ENCODE results near the gene SYNJ1.
A peak's percentile ranks its signal among the peaks of the same experiment; 100 is the strongest.
"Not testable (repeated sequence)": the region's sequence is repeated elsewhere in the genome, so short reads cannot be mapped to it uniquely, and the experiment has no call there.

The SYNJ1 gene, protein sequence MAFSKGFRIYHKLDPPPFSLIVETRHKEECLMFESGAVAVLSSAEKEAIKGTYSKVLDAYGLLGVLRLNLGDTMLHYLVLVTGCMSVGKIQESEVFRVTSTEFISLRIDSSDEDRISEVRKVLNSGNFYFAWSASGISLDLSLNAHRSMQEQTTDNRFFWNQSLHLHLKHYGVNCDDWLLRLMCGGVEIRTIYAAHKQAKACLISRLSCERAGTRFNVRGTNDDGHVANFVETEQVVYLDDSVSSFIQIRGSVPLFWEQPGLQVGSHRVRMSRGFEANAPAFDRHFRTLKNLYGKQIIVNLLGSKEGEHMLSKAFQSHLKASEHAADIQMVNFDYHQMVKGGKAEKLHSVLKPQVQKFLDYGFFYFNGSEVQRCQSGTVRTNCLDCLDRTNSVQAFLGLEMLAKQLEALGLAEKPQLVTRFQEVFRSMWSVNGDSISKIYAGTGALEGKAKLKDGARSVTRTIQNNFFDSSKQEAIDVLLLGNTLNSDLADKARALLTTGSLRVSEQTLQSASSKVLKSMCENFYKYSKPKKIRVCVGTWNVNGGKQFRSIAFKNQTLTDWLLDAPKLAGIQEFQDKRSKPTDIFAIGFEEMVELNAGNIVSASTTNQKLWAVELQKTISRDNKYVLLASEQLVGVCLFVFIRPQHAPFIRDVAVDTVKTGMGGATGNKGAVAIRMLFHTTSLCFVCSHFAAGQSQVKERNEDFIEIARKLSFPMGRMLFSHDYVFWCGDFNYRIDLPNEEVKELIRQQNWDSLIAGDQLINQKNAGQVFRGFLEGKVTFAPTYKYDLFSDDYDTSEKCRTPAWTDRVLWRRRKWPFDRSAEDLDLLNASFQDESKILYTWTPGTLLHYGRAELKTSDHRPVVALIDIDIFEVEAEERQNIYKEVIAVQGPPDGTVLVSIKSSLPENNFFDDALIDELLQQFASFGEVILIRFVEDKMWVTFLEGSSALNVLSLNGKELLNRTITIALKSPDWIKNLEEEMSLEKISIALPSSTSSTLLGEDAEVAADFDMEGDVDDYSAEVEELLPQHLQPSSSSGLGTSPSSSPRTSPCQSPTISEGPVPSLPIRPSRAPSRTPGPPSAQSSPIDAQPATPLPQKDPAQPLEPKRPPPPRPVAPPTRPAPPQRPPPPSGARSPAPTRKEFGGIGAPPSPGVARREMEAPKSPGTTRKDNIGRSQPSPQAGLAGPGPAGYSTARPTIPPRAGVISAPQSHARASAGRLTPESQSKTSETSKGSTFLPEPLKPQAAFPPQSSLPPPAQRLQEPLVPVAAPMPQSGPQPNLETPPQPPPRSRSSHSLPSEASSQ (N-terminal part only)

DNA sequence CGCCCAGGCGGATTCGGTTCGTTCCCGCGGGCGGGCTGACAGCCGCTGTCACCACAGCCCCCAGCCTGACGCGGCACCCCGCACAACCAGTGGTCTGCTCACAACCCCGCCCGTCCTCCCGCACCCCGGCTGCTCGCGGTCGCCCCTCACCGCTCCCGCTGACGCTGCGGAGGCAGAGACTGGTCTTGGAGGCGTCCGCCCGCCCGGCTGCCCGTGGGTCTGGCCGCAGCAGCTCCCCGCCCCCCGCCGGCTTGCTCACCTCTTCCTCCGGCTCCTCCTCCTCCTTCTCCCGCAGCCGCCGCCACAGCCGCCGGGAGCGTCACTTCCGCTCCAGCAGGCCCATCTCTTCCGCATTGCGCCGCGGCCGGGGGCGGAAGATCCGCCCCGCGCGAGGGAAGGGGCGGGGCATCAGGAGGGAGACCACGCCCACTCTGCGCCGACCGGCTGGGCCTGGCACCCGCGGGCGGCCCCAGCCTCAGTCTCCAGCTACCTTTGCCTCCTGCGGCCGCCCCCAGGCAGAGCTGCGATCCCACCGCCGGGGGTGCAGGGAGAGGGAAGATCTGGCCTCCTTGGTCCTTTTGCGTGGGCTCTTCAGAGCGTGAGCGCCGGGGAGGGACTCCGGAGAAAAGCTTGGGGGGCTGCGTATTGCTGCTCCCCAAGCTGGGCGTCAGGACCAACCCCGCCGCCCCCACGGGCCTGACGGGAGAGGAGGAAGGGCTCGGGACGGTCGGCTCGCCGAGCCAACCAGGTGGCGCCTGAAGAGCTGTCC lies at the start of gene SYNJ1:
SYNJ1 (minus strand) TSS at position 327 of the 769 bp plus-strand sequence. CDS start 1,118 bp downstream, outside the sequence.
- peak; percentile 97 for DNase-seq (ENCODE audit: low read depth)

DNA sequence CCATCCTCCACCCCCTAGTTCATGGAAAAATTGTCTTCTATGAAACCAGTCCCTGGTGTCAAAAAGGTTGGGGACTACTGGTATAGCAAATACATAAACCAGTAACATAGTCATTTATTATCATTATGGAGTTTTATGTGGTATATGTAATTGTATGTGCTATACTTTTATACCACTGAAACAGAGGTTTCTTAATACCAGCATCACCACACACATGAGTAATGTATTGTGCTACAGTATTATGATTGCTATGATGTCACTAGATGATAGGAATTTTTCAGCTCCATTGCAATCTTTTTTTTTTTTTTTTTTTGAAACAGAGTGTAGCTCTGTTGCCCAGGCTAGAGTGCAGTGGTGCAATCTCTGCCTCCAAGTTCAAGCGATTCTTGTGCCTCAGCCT lies 49.5 kb upstream of the SYNJ1 start:
- peak; percentile 15 for DNase-seq (ENCODE audit: low read depth)

DNA sequence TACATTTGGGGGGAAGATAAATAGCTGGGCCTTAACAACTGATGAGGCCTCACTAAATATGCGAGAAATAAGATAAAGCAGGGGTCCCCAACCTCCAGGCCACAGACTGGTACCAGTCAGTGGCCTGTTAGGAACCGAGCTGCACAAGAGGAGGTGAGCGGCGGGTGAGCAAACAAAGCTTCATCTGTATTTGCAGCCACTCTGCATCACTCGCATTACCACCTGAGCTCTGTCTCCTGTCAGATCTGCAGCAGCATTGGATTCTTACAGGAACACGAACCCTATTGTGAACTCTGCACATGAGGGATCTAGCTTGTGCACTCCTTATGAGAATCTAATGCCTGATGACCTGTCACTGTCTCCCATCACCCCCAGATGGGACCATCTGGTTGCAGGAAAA lies 48.9 kb upstream of the SYNJ1 start:
- no peak for DNase-seq (ENCODE audit: low read depth)

DNA sequence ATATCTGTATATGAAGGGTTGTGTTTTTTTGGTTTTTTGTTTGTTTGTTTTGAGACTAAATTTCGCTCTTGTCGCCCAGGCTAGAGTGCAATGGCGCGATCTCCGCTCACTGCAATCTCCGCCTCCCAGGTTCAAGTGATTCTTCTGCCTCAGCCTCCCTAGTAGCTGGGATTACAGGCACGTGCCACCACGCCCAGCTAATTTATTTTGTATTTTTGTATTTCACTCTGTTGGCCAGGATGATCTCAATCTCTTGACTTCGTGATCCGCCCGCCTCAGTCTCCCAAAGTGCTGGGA lies 45.2 kb upstream of the SYNJ1 start:
- DNase-seq (ENCODE audit: low read depth), result not testable (repeated sequence)

DNA sequence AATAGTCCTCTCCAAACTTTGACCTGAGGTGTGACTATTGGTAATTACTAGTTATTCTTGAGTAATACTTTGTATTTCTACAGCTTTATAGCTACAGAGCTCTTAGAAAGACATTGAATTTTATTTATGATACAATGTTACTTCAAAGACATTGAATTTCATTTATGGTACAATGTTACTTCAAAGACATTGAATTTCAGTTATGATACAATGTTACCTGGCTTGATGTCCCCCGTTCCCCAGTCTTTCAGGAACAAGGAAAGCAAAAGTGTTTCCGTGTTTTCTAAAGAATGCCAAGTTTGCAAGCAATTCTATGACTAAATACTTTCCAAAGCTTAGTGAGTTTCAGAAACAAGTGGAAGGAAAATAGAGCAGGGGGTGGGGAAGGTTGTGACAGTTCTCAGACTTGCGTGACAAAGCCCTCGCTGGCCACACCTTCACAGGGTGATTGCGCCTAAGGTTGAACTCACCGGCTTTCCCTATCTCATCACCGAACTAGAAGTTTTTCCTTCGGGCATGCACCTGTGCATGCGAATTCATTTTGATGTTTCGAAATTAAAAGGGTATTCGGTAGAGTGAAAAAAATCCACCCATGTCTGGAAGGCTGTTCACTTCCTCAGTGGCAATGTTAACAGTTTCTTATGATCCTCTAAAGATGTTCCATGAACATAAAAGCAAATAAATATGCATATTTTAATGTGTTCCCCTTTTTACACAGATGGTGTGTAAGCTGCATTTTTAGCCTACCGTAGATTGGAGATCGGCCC lies 44.7 kb upstream of the SYNJ1 start:
- DNase-seq (ENCODE audit: low read depth), result peak; percentile 53

DNA sequence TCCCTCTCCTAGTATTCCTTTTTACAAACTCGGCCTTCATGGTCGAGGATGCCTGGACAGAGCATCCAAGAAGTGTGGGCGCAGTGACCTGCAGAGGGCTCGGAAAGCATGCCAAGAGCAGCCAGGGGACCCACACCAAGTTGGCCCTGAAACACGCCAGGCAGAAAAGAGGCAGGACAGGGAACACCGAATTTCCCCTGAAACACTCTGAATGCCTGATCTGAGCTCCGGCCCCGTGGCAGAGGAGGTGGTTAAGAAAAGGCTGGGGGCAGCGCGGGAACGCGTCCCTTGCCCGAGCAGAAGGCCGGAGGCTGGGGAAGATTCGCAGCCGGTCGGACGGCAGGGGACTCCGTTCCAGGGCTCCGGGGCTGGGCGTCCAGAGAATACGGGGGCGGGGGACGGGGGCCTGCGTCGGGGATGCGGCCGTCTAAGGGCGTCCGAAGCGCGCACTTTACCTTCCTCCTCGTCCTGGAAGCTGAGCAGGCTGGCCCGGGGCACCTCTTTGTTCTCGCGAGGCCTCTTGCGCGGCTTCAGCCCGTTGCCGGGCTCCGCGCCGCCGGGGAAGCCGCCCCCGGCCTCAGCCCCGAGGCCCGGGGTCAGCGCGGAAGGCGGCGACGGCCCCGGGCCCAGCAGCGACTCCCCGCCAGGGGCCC lies 43.2 kb upstream of the SYNJ1 start:
- peak; percentile 71 for DNase-seq (ENCODE audit: low read depth)

DNA sequence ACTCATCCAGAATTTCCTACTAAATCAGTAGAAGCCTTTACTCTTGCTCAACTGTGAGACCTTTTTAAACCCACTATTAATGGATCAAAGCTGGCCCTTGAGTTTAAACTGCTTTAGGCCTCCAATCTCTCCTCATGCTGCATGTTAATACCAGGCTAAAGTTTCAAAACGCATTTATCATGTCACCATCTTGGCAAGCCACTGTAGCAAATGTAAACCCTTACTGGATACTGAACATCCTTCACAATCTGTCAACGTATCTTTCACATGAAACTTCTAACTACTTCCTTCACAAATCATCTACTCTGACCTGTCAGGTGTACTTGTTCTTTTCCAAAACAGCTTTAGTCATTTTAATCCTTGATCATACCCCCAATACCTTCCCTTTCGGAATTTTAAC lies 40.7 kb upstream of the SYNJ1 start:
- DNase-seq (ENCODE audit: low read depth), result no peak

DNA sequence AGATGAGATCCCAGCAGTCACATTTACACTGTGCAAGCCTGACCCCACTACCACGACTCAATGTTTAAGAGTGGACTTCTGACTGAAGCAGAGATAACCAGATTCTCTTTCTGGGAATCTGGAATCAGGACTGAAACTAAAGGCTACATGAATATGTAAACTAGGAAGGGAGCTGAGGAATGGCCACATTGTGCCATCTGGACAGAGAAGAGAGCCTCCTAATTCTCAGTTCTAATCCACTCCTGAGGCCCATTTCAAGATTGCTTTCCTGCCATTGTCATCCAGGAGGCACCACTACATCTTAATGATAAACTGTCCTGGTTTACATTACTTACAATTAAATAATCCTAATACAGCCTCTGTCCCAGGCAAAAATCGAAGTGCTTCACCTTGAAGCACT lies 37.2 kb upstream of the SYNJ1 start:
- DNase-seq (ENCODE audit: low read depth), result no peak

DNA sequence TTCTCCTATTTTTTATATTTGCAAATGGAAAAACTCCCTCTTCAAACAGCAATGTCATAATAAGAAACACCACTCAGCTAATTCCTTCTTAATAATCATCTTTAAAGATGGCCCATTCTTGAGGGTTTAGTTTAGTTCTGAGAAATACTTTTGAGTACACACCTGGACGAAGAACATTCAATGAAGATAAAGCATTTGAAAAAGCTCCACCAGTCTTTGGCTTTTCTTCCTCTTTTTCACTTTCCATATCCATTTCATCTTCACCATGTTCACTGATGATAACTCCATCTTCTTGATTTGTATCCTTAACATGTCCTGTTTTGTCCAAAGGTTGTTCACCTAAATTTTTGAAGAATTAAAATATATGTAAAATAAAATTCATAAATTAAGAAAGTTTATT lies 36.4 kb upstream of the SYNJ1 start:
- DNase-seq (ENCODE audit: low read depth), result no peak

DNA sequence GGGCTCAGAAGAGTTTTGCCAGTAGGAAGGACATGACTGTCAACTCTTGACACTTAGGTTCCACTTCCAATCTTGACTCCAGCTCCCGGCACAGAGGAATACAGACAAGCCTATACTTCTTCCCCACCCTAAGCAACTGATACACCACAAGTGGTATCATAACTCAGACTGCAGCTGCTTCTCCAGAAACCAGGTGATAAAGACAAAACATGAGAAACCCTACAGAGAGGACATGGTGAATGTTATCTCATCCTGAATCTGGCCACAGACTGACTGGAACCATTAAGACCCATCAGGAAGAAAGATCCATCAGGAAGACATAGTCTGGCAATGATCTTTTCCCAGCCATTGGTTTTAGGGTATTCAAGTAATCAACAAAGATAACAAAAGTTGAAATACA lies 30.0 kb upstream of the SYNJ1 start:
- no peak for DNase-seq (ENCODE audit: low read depth)

DNA sequence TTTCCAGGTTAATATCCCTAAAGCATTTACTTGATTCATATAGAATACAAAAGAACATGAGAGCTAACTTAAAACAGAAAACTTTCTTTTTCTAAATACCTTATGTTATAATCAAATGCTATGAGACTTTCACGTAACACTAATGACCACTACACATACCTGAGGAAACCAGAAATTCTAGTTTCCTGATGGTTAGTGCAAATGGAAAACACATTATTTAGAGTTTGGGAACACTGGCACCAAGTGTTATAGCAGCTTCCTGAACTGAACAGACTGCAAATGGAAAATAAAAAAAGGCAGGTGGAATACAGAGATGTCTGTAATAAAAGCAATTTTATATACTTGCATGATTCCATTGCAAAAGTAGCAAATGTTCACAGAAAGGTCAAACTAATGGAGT lies 28.3 kb upstream of the SYNJ1 start:
- no peak for DNase-seq (ENCODE audit: low read depth)

DNA sequence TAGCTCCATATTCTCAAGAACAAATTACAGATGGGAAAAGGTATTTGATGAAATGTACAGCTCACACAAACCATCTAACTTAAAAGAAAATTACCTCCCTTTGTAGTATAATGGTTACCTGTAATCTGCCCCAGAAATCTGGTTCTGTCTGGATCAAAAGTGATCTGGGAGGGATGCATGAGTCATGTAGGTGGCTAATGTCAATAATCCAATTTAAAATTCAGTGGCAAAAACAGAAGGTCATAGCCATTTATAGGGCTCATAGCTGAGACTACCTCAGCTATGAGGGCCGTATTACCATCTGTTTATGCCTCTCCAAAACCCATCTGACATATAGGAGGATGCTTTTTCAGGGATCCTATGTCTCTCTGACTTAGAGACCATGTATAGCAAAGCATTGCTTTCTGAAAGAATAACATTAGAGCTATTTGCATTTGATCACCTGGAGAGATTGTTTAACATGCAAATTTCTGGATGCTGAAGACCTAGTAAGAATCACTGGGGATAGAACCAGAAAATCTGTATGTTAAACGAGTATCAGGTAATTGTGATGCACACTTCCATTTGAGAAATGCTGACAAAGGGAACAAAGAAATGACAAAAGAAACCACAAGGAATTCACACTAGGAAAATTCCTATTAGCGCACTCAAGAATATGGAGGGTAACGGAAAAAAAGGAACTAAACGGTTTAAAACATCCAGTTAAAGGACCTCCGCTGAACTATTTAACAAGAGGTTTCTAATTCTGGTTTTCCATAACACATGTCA lies 26.2 kb upstream of the SYNJ1 start:
- DNase-seq (ENCODE audit: low read depth), result no peak

DNA sequence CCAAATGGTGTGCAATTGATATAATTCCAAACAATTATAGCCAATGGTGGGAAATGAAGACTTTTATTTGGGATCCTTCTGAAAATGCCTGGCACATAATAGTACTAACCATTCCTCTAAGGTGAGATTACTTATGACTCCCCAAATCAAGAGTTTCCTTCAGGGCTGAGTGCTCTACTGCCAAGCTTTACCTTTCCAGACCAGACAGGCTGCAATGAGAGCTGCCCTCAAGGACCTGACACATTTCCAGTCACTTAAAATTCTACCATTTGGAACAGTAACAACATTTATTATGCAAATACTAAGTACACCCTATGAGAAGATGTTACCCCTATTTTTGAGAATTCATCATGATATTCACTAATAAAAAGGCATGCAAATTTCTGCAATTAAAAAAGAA lies 22.6 kb upstream of the SYNJ1 start:
- DNase-seq (ENCODE audit: low read depth), result no peak

DNA sequence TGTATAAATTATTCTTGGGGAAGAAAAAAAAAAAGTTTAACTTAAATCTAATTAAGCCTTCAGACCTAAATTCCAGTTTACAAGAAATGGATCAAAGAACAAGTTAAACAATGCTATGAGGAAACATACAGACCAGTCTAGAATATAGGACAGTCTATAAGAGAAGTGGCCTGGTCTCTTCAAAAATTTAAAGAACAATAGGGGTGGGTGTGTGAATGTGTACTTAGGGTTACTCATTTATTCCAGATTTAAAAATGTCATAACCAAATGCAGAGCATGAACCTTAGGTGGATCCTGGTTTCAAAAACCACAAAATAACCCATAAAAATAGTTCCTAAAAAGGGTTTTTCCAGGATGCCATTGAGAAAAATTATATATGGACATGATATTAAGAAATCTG lies 21.8 kb upstream of the SYNJ1 start:
- no peak for DNase-seq (ENCODE audit: low read depth)

DNA sequence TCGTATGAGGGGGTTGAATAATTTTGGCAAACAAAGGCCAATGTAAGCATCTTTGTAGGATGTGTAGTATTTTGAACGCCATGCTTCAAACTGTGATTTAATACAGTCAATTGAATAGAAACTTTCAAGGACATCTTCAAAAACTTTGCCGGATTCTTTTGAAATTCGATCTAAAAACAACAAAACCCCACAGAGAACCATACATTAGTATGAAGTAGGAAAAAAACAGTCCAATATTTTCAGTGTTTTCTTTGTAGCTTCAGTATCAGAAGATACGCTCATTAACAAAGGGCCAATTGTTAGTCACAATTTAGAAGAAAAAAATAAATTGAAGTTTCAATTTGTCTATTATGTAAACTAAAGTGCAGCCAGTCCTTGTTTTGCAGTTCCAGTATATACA lies 20.7 kb upstream of the SYNJ1 start:
- no peak for DNase-seq (ENCODE audit: low read depth)

DNA sequence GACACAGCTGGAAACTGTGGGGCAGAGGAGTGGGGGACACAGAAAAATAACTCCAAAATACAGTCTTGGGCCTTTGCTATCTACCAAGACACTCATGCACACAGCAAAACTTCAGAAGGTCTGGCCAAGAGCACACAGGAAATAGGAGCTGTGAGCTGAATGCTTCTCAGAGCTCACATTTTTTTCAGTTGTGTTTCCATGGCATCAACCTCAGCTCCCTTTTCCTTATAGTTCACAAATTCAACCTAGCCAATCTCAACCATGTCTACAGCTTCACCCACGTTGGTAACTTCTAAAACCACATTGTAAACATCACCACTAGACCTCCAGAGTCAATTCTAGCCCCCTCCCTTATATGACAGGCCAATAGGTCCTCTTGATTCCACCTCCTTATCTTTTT lies 19.6 kb upstream of the SYNJ1 start:
- no peak for DNase-seq (ENCODE audit: low read depth)

DNA sequence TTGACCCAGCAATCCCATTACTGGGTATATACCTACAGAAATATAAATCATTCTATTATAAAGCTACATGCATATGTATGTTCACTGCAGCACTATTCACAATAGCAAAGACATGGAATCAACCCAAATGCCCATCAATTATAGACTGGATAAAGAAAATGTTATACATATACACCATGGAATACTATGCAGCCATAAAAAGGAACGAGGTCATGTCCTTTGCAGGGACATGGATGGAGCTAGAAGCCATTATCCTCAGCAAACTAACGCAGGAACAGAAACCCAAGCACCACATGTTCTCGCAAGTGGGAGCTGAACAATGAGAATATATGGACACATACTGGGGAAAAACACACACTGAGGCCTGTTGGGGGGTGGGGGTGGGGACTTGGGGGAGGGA lies 18.9 kb upstream of the SYNJ1 start:
- not testable (repeated sequence) for DNase-seq (ENCODE audit: low read depth)

DNA sequence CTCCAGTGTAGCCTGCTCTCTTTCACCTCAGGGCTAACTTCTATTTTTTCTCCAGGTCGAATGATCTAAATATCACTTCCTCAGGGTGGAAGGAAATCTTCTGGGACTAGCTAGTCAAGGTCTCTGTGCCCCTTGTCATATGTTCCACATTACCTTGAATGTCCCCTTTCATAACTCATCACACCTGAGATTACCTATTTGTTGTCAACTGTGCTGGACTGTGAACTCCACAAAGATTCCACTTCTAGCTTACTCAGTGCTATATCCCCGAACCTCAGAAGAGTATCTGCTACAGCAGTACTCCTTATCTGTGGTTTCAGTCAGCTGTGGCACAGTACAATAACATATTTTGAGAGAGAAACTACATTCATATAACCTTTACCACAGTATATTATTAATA lies 14.6 kb upstream of the SYNJ1 start:
- no peak for DNase-seq (ENCODE audit: low read depth)

DNA sequence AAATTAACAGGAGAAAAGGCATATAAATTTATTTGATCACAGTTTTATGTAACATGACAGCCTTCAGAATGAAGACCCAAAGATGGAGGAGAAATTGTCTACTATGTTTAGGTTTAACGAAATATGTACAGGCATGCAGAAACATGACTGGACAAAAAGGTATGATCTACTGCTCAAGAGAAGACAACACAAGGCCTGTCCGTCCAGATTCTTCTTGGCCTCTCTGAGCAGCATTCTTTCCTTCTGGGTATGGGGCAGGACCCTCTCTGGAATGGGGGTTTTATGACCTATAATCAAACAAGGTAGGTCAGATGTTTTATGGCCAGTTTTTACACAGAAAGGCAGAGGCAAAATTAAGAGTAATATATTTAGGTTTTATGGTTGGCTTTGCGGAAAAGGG lies 13.5 kb upstream of the SYNJ1 start:
- DNase-seq (ENCODE audit: low read depth), result no peak

DNA sequence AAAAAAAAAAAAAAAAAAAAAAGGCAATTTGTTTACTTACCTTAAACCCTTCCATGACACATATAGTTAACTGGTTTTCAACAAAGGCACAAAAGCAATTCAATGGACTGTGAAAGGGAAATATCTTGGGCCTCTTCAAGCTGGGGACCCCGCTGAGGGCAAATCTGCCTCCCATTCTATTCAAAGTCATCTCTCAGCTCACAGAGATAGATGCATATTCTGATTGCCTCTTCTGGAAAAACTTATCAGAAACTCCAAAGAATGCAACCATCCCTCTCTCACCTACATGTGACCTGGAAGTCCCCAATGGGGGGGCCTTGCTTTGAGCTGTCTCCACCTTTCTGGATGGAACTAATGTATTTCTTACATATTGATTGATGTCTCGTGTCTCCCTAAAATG lies 12.1 kb upstream of the SYNJ1 start:
- no peak for DNase-seq (ENCODE audit: low read depth)

Data from iris pigment epithelial cell (primary cell).